Suprapubic skin (tissue), 4 donors: ENCODE measurements around the gene KRTAP4-11. TPM values are rescaled to one million over a fixed set of nuclear protein-coding genes. Genes with fewer than 3 reads are reported as not detected.

Experiments
- DNase-seq, 2 donors: peaks; one replicate each; pipeline ENCODE4 v3.0.0-alpha.2; 2019; ENCODE audit warnings: low spot score in 2 of 2
- H3K27ac ChIP-seq: fragments of 200-600 bp; sonication (generic); one replicate; pipeline ENCODE4 v1.5.1; 2019
- H3K27me3 ChIP-seq: fragments of 200-600 bp; sonication (generic); one replicate; pipeline ENCODE4 v1.5.1; 2019
- H3K36me3 ChIP-seq: fragments of 200-600 bp; sonication (generic); one replicate; pipeline ENCODE4 v1.5.1; 2019
- H3K4me1 ChIP-seq: fragments of 200-600 bp; sonication (generic); one replicate; pipeline ENCODE4 v1.5.1; 2019
- H3K4me3 ChIP-seq: fragments of 200-600 bp; sonication (generic); one replicate; pipeline ENCODE4 v1.5.1; 2019; ENCODE audit warnings: mild to moderate bottlenecking
- H3K9me3 ChIP-seq: fragments of 200-600 bp; sonication (generic); one replicate; pipeline ENCODE4 v1.5.1; 2019
- CTCF ChIP-seq, 2 donors: fragments of 200-600 bp in 1 of 2; fragments of 450-650 bp in 1 of 2; sonication (generic) in 1 of 2; IDR thresholded peaks; one replicate each; pipeline ENCODE4 v1.5.1; 2016 to 2019; ENCODE audit warnings: antibody characterized with exemption in 2 of 2, mild to moderate bottlenecking in 1 of 2, moderate library complexity in 1 of 2
- EP300 ChIP-seq: sonication (generic); formaldehyde crosslinking; IDR thresholded peaks from one replicate; pipeline ENCODE4 v1.6.1; 2017; ENCODE audit warnings: antibody characterized with exemption
- POLR2A ChIP-seq, 2 donors: fragments of 450-650 bp; IDR thresholded peaks; one replicate each; pipeline ENCODE4 v1.6.1; 2017; ENCODE audit warnings: antibody characterized with exemption in 2 of 2, mild to moderate bottlenecking in 2 of 2, moderate library complexity in 2 of 2
- POLR2AphosphoS5 ChIP-seq, 3 donors: sonication (generic); formaldehyde crosslinking; IDR thresholded peaks; one replicate each; pipeline ENCODE4 v1.6.1; 2017; ENCODE audit warnings: antibody characterized with exemption in 3 of 3
- WGBS: methylation state at CpG from one replicate; pipeline ENCODE4 v1.1.5; 2018; 5-methylcytosine and 5-hydroxymethylcytosine counted together
- total RNA-seq, 4 donors: library from RNA; depleted of rRNA; stranded (reverse); fragments of >200 nt; gene quantifications; one replicate each; pipeline ENCODE4 v1.1.0, GENCODE V29; 2016

Gene KRTAP4-11
- total RNA-seq, 4 donors from 2014 or later: 4.3 to 23.4 (median 5.6) TPM; not detected in 1

GRCh38 chr17:41082626-41083025 lies 35.5 kb downstream of the KRTAP4-11 start:
- Histone ChIP-seq H3K27ac (no peak overlapping the region), H3K36me3 (no peaks in the 10 kb centered on the region), H3K4me1 (no peaks in the 10 kb centered on the region), H3K4me3 (no peak overlapping the region), H3K27me3 (no peaks in the 10 kb centered on the region), H3K9me3 (no peaks in the 10 kb centered on the region)
- no peak for DNase-seq
- 48% methylated on average over 4 of the region's 4 CpGs for WGBS
- TF ChIP-seq EP300 (no peak), CTCF (IDR thresholded peaks at IDR 0.05) (no peak), POLR2AphosphoS5 (IDR thresholded peaks at IDR 0.05) (no peak), POLR2A (IDR thresholded peaks at IDR 0.05) (no peak)

- TF ChIP-seq POLR2A (IDR thresholded peaks at IDR 0.05) (no peak), CTCF (IDR thresholded peaks at IDR 0.05) (no peak)
- DNase-seq: no peak
Measured at GRCh38 chr17:41076788-41077187, 41.4 kb downstream of the KRTAP4-11 start.

GRCh38 chr17:41073676-41074075 lies 44.5 kb downstream of the KRTAP4-11 start:
- H3K36me3 ChIP-seq: no peaks in the 10 kb centered on the region
- no peaks in the 10 kb centered on the region for H3K9me3 ChIP-seq
- no peak for DNase-seq
- H3K27ac ChIP-seq: no peak overlapping the region
- no peaks in the 10 kb centered on the region for H3K4me1 ChIP-seq
- WGBS: 92% methylated on average over 2 of the region's 2 CpGs
- no peak overlapping the region for H3K4me3 ChIP-seq
- TF ChIP-seq EP300 (no peak), CTCF (IDR thresholded peaks at IDR 0.05) (no peak), POLR2A (IDR thresholded peaks at IDR 0.05) (no peak), POLR2AphosphoS5 (IDR thresholded peaks at IDR 0.05) (no peak)
- no peaks in the 10 kb centered on the region for H3K27me3 ChIP-seq

More at GRCh38 chr17:41076788-41077187, 41.4 kb downstream of the KRTAP4-11 start:
- H3K4me1 ChIP-seq: no peaks in the 10 kb centered on the region
- no peak overlapping the region for H3K27ac ChIP-seq
- H3K36me3 ChIP-seq: no peaks in the 10 kb centered on the region
- H3K9me3 ChIP-seq: no peaks in the 10 kb centered on the region
- H3K4me3 ChIP-seq: no peak overlapping the region
- H3K27me3 ChIP-seq: no peaks in the 10 kb centered on the region

GRCh38 chr17:41071606-41072360 lies 46.4 kb downstream of the KRTAP4-11 start:
- Histone ChIP-seq H3K27me3 (no peaks in the 10 kb centered on the region), H3K36me3 (no peaks in the 10 kb centered on the region), H3K4me1 (no peaks in the 10 kb centered on the region), H3K4me3 (no peak overlapping the region), H3K9me3 (no peaks in the 10 kb centered on the region), H3K27ac (no peak overlapping the region)
- TF ChIP-seq EP300: no peak
- no peak for TF ChIP-seq CTCF (IDR thresholded peaks at IDR 0.05)
- TF ChIP-seq POLR2A (IDR thresholded peaks at IDR 0.05): no peak
- no peak for TF ChIP-seq POLR2AphosphoS5 (IDR thresholded peaks at IDR 0.05)
- no peak for DNase-seq
- WGBS: 79% methylated on average over 5 of the region's 5 CpGs

GRCh38 chr17:41069031-41069430 lies 49.1 kb downstream of the KRTAP4-11 start:
- Histone ChIP-seq H3K9me3 (no peaks in the 10 kb centered on the region), H3K4me3 (no peak overlapping the region), H3K27ac (no peak overlapping the region), H3K36me3 (no peaks in the 10 kb centered on the region), H3K4me1 (no peaks in the 10 kb centered on the region), H3K27me3 (no peaks in the 10 kb centered on the region)
- WGBS: 79% methylated on average over 3 of the region's 3 CpGs
- no peak for TF ChIP-seq EP300
- TF ChIP-seq POLR2AphosphoS5 (IDR thresholded peaks at IDR 0.05): no peak
- no peak for TF ChIP-seq CTCF (IDR thresholded peaks at IDR 0.05)
- TF ChIP-seq POLR2A (IDR thresholded peaks at IDR 0.05): no peak
- no peak for DNase-seq
